ENCODE results near the gene LY86. TPM values are rescaled to one million over a fixed set of nuclear protein-coding genes. Genes with fewer than 3 reads are reported as not detected.

Gene LY86
- total and polyA plus RNA-seq, 9 of the 15 experiments (the other 6 are each of a cell fraction or from before 2014, with no cell fraction given): 0.08 to 0.20 TPM; not detected in 7

- TF ChIP-seq AFF4 (CRISPR knock-in tag; IDR thresholded peaks at IDR 0.05) (no peak), ZNF507 (tag; conservative IDR thresholded peaks at IDR 0.05) (no peak), EWSR1 (IDR thresholded peaks at IDR 0.05; ENCODE audit: borderline replicate concordance, low read depth, partially characterized antibody) (no peak), DDX20 (tag; IDR thresholded peaks at IDR 0.05; ENCODE audit: low read depth) (no peak), FOXK2 (conservative IDR thresholded peaks at IDR 0.05 in 1 of 2, IDR thresholded peaks at IDR 0.05 in 1 of 2; ENCODE audit: low read depth in 2 of 2) (no peak), CHD1 (IDR thresholded peaks at IDR 0.05; ENCODE audit: low read length) (no peak), MCM3 (IDR thresholded peaks at IDR 0.05) (no peak), ELF2 (CRISPR knock-in tag; IDR thresholded peaks at IDR 0.05) (no peak), MEIS2 (IDR thresholded peaks at IDR 0.05; ENCODE audit: partially characterized antibody) (peak; percentile 79), MTA2 (IDR thresholded peaks at IDR 0.05; ENCODE audit: low read depth) (0 out of 2 replicates have a peak, but pooled peaks have one; percentile 12), ELF1 (tag; IDR thresholded peaks at IDR 0.05) (no peak), KHSRP (IDR thresholded peaks at IDR 0.05) (no peak), ATF4 (CRISPR knock-in tag; IDR thresholded peaks at IDR 0.05) (0 out of 2 replicates have a peak, but pooled peaks have one; percentile 8)
- TF ChIP-seq, protein P1, sequence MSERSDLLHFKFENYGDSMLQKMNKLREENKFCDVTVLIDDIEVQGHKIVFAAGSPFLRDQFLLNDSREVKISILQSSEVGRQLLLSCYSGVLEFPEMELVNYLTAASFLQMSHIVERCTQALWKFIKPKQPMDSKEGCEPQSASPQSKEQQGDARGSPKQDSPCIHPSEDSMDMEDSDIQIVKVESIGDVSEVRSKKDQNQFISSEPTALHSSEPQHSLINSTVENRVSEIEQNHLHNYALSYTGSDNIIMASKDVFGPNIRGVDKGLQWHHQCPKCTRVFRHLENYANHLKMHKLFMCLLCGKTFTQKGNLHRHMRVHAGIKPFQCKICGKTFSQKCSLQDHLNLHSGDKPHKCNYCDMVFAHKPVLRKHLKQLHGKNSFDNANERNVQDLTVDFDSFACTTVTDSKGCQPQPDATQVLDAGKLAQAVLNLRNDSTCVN (CRISPR knock-in tag; IDR thresholded peaks at IDR 0.05): no peak
- TF ChIP-seq, protein P2, sequence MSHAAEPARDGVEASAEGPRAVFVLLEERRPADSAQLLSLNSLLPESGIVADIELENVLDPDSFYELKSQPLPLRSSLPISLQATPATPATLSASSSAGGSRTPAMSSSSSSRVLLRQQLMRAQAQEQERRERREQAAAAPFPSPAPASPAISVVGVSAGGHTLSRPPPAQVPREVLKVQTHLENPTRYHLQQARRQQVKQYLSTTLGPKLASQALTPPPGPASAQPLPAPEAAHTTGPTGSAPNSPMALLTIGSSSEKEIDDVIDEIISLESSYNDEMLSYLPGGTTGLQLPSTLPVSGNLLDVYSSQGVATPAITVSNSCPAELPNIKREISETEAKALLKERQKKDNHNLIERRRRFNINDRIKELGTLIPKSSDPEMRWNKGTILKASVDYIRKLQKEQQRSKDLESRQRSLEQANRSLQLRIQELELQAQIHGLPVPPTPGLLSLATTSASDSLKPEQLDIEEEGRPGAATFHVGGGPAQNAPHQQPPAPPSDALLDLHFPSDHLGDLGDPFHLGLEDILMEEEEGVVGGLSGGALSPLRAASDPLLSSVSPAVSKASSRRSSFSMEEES (CRISPR knock-in tag; IDR thresholded peaks at IDR 0.05): no peak
- TF ChIP-seq, protein P3, sequence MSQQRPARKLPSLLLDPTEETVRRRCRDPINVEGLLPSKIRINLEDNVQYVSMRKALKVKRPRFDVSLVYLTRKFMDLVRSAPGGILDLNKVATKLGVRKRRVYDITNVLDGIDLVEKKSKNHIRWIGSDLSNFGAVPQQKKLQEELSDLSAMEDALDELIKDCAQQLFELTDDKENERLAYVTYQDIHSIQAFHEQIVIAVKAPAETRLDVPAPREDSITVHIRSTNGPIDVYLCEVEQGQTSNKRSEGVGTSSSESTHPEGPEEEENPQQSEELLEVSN (IDR thresholded peaks at IDR 0.05; ENCODE audit: borderline replicate concordance in 1 of 2, extremely low read depth in 1 of 2, insufficient read depth in 1 of 2, insufficient read length in 1 of 2, low read depth in 1 of 2, low read length in 1 of 2, poor library complexity in 1 of 2, severe bottlenecking in 1 of 2): peak in 1 of 2 experiments; percentile 49
- TF ChIP-seq, protein P4, sequence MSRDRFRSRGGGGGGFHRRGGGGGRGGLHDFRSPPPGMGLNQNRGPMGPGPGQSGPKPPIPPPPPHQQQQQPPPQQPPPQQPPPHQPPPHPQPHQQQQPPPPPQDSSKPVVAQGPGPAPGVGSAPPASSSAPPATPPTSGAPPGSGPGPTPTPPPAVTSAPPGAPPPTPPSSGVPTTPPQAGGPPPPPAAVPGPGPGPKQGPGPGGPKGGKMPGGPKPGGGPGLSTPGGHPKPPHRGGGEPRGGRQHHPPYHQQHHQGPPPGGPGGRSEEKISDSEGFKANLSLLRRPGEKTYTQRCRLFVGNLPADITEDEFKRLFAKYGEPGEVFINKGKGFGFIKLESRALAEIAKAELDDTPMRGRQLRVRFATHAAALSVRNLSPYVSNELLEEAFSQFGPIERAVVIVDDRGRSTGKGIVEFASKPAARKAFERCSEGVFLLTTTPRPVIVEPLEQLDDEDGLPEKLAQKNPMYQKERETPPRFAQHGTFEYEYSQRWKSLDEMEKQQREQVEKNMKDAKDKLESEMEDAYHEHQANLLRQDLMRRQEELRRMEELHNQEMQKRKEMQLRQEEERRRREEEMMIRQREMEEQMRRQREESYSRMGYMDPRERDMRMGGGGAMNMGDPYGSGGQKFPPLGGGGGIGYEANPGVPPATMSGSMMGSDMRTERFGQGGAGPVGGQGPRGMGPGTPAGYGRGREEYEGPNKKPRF (IDR thresholded peaks at IDR 0.05; ENCODE audit: low read depth, low read length): no peak
Measured at GRCh38 chr6:6694368-6694780, 105.9 kb downstream of the LY86 start (continued).
